Measurements from ENCODE around the gene LPIN1.

Gene LPIN1

GRCh38 chr2:11872247-11872947, 126.0 kb downstream of the LPIN1 start:
- no peak for DNase-seq

GRCh38 chr2:11872948-11873269, 126.5 kb downstream of the LPIN1 start:
- DNase-seq: no peak

GRCh38 chr2:11873356-11874154, 127.1 kb downstream of the LPIN1 start:
- no peak for DNase-seq

GRCh38 chr2:11874861-11875260, 128.4 kb downstream of the LPIN1 start:
- no peak for DNase-seq

- no peak for DNase-seq
Measured at GRCh38 chr2:11875481-11875880, 129.0 kb downstream of the LPIN1 start.

- DNase-seq: no peak
Measured at GRCh38 chr2:11876436-11876835, 130.0 kb downstream of the LPIN1 start.

- no peak for DNase-seq
Measured at GRCh38 chr2:11876889-11877288, 130.5 kb downstream of the LPIN1 start.

All from activated CD4-positive, alpha-beta T cell treated with anti-CD3 and anti-CD28 coated beads for 48 hours (primary cell).